Left cardiac atrium (tissue), 4 donors: ENCODE results near the gene SAXO2. TPM values are rescaled to one million over a fixed set of nuclear protein-coding genes. Genes with fewer than 3 reads are reported as not detected.
A peak's percentile ranks its signal among the peaks of the same experiment; 100 is the strongest.
"Not testable (repeated sequence)": the region's sequence is repeated elsewhere in the genome, so short reads cannot be mapped to it uniquely, and the experiment has no call there.

Source experiments
- ATAC-seq, 2 donors: fragments of 200-7000 bp; cut with Tn5 transposase; one replicate each; pipeline ENCODE4 v1.9.1; 2020; ENCODE audit warnings: mild to moderate bottlenecking in 2 of 2, moderate library complexity in 2 of 2
- DNase-seq: peaks from one replicate; pipeline ENCODE4 v3.0.0-alpha.2; 2020
- intact Hi-C, 2 donors: fragments of 100-400 bp; cut with DNase I; formaldehyde crosslinking; loops; one replicate each; pipeline versions ENCODE4 v1.14.1 to v1.15.1; 2022 to 2023
- long read RNA-seq: library from polyadenylated mRNA; unstranded; transcript quantifications from one replicate; pipeline ENCODE4 v2.0.0, GENCODE V29; 2021
- total RNA-seq, 2 donors: library from RNA; stranded (reverse); fragmentation: NEBNext Ultra II Directional; extraction: Animal tissue kit (Norgen Biotek cat#: 25700); gene quantifications; one replicate each; pipeline ENCODE4 v1.2.1, GENCODE V29; 2021
- donor health status: DM: no; HTN: yes; CAD: no.
- donor health status: DM: no; HTN: yes; CAD: no; lungs with severe emphysema.
- donor health status: DM: yes; HTN: yes; CAD: no.
- donor health status: Dilated cardiomyopathy.

The SAXO2 gene, protein sequence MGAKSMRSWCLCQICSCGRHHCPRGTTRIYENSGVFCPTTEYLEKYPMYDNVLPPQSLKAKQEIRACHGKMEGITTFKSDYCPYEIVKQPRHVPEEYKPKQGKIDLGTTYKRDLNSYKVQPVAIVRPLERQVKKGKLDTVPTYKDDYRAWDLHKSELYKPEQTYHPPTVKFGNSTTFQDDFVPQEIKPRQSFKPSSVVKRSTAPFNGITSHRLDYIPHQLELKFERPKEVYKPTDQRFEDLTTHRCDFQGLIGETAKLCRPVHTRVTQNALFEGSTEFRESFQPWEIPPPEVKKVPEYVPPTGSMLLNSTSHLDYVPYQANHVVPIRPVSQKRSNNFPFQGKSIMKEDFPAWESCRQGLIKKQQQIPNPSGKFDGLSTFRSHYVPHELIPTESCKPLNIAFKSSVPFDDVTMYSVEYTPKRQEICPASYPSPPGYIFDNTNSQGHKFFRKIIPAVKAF
- total RNA-seq = 1 to 10 TPM; 2.7 to 3.1 TPM
- long read RNA-seq, partial matches to known transcripts = 0 of 2 reads
- long read RNA-seq, other reads (novel, unspliced or antisense) = 2 of 2 reads

DNA sequence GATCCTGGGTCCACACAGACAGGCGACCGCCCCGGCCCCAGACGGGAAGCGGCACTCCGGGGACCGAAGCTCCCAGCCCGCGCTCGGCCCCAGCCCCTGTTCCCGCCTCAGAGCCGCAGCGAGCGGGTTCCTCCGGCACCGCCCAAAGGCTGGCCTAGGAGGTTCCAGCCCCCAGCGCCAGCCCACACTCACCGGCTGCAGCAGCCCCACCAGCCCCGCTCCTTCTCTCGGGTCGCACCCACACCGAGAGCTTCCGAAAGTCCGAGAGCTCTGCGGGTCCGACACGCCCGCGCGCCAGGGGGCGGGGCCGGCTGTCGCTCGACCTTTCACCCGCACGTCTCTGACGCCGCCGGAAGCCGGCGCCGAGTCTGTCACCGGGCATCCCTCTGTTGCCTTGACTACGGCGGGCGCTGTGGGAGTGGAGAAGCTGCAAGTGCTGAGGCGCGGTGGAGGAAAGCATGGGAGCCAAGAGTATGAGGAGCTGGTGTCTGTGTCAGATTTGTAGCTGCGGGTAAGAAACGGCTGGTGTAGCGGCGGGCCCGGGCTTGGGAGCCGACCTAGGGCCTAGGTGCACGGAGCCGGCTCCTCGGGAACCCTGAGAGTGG is at the start of gene SAXO2, which contains the start of gene EFL1:
Gene SAXO2, plus strand, starts transcription at position 397 of the 605 bp plus-strand sequence. Its CDS starts 62 bp downstream, at position 459.
Gene EFL1, minus strand, starts transcription at position 313 of the 605 bp plus-strand sequence. CDS start 956 bp downstream, outside the sequence.
- intact Hi-C loops = no loop called here
- peak; percentile 93 for DNase-seq
- ATAC-seq = peak; percentile 97 to 99

DNA sequence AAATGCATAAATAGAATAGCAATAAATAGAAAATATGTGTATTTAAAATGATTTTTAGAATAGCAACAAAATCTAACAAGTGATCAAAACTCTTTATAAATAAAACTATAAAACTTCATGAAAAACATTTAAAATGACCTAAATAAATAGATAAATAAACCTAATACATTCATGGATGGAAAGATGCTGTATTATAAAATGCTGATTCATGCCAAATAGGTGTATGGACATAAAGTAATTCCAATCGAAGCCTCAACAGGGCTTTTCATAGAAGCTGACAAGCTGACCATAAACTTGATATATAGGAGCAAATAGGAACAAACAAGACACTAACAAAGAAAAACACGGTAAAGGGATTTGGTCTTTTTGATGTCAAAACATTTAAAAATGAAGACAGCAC is 46.5 kb upstream of the SAXO2 start:
- DNase-seq, intact Hi-C loops, ATAC-seq: not testable (repeated sequence)

DNA sequence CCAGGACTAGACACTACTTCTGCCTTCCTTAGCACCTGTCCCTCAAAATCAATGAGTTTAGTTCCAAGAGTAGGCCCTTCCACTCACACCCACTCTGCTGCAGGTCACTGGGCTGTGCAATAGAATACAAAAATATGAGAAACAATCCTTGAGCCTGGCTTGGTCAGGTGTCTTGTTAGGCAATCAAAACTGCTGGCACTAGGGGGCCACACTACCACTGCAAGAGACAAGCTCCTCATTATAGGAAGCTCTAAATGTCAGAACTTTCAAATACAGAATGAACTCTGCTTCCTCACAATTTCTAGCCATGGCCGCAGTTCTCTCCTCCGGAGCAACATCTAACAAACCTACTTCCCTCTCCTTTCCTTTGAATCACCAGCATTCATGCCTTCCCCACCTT is 41.1 kb upstream of the SAXO2 start:
- peak in 1 of 2 donors; percentile 15 for ATAC-seq
- intact Hi-C loops, DNase-seq: not testable (repeated sequence)

DNA sequence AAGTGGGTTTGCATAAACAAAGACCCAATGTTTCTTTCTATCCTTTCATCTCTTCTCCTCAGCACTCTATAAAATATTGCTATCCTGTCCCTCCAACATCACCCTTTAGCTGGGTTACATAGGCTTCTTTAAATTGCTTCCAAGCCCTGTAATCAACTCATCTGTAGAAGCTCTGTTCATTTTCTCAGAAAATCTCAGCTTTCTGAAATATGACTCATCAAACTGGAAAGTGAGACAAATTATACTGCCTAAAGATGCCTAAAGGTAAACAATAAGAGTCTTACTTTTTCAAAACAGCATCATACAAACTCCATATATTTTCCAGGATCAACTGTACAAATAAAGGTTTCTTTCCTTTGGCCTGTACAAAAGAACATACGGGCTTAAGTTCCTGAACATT is 33.9 kb upstream of the SAXO2 start:
- intact Hi-C loops = no loop called here
- ATAC-seq = no peak
- DNase-seq = no peak

DNA sequence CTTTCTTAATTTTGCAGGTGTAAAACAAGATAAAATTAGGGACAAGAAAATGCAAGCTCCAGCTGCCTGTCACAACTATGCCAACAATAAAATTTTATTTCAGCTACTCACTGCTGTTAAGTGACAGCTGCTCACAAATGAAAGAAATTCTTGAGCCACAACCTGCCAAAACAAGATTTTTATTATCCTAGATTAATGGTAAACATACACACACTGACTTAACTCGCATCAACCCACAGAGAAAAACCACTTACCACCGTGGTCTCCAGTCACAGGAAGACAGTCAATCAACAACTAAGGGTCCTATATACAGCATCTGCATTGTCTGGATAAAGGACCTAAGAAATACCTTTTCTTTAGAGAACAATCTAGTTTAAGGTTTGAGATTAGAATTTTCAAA is 31.4 kb upstream of the SAXO2 start:
- intact Hi-C loops = no loop called here
- ATAC-seq = no peak

DNA sequence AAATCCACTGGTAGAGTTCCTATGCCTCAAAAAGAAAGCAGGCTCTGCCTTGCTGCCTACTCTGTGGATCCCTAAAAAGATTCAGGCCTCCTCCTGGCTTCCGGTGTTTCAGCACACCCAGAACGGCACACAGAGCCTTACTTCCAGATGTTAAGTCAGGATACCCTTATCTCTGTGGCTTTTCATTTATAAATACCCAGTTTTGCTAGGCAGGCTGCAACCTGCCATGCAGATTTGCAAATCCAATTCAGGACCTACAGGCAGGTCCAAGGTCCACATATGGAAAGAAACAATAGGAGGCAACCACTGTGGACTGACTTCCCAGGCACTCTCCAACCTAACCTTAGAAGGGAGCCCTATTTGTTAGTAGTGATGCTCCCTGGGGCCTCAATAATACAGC is 30.8 kb upstream of the SAXO2 start:
- DNase-seq = no peak
- intact Hi-C loops = no loop called here
- ATAC-seq = no peak

More for the DNA sequence above, 31.4 kb upstream of the SAXO2 start:
- no peak for DNase-seq

DNA sequence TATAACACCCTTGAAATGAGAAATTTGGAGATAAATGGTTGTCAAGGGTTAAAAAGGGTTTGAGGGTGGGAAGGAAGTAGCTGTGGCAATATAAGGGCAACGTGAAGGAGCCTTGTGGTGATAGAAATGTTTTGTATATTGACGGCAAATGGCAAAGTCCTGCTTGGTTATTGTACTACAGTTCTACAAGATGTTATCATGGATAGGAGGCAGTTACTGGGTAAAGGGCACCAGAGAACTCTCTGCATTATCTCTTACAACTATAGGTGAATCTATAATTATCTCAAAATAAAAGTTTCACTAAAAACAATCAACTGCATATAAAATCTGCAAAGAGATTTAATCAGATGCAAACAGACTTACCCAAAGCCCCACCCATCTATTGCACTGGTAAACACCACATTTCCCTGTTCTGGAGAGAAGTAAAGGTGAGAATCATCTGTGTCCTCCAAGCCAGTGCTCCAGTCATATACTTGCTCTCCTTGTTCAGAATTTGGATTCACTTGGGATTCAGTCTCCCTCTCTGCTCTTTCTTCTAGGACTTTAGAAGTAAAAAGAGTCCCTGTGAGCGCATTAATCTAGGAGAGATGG is 24.6 kb upstream of the SAXO2 start:
- intact Hi-C loops, DNase-seq, ATAC-seq: not testable (repeated sequence)

DNA sequence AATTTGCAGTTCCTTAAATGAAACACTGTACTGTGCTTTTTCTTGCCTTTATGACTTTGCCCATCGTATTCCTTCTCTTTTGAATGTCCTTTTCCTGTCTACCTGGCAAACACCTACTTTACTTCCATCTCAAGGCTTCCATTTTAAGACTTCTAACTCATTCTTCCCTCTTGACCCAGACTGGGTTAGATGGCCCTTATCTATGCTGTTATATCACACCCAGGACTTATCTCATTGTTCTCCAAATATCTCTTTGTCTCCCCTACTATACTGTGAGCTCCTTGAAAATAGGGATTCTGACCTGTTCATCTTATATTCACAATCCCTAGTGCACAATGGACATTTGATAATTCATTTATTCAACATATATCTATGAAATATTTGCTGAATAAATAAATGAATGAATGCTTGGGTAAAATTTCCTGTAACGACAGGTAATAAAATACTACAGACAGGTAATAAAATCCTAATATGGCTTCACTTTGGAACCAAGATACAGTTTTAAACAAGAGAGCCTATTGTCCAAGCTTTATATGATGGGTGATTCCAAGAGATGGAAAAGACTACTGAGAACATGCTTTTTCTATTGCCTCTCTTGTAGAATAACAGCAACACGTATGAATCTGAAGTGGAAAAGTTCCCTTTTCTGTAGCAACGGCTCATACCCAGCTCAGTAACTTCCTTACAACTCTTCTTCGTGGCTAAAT is 22.8 kb upstream of the SAXO2 start:
- ATAC-seq (no peak), DNase-seq (no peak)
- intact Hi-C loops = no loop called here

DNA sequence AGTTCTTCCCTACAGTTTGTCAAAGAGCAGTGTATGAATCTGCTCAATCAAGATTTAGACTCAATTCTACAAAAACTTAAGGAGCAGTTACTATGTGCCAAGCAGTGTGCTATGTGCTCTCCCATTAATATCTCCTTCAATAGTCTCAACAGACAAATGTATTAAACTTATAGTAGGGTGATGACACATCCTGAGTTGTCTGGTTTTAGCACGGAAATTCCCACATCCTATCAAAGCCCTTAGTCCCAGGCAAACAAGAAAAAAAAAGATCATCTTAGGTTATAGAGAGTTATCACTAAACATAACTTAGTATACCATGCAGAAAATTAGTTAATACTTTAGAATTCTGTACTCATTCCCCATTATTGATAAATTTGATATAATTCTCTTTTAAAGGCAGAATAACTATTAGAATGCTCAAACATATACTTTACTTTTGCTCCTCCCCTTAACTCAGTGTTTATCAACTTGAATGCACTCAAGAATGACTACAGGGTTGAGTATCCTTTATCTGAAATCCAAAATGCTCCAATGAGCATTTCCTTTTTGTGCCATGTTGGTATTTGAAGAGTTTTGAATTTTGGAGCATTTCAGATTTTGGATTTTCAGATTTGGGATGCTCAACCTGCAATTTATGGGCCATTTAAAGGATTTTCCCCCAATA is 20.6 kb upstream of the SAXO2 start:
- ATAC-seq, DNase-seq, intact Hi-C loops: not testable (repeated sequence)

DNA sequence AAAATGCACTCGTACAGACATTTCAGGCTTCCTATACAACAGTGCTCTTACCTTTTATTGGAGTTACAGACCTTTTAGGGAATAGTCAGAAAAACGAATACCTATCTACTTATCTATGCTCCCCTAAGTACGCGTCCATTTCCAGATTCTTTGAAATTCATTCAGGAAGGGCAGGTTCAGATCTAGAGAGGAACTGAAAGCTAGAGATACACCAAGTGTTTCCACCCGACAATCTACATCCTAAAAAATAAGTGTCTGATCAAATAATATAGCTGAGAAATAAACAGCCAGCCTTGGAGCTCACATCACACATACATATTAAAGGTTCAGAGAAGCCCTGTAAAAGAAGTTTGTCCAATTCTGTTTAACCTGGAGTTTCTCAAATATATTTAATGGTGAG is 19.0 kb upstream of the SAXO2 start:
- intact Hi-C loops, ATAC-seq, DNase-seq: not testable (repeated sequence)

DNA sequence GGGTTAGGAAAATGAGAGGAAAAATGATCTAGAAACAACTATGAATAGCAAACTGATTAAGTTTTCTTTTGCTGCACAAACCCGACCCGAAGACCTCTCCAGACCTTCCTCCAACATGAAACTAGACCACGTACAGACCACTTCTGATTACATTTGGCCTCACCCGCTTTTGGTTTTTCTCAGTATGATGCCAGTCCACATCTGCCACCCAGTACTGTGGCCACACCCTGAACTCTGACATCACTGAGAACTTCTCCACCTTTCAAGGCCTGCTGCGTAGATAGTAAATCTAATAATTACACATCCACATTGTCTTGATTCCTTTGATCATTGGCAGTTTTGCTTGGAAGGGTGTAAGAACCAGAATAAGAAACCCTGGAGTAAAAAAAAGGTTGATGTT is 16.7 kb upstream of the SAXO2 start:
- DNase-seq, ATAC-seq, intact Hi-C loops: not testable (repeated sequence)

DNA sequence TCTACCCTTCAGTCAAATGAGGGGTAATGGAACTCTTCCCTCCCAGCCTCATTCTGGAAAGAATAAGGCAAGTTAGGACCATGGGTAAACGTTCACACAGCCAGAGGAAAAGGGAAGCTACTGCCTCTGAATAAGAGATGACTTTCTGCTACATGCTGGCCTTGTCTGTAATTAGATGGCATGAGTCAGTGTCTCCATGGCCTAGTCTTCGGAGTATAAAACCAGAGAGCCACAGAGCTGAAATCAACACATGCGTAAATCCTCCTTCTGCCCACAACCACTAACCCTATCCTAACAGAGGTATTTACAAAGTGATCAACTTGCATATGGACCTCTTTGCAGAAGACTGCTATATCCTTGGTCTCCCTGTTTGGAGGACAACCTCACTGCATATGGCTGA is 14.4 kb upstream of the SAXO2 start:
- intact Hi-C loops, ATAC-seq, DNase-seq: not testable (repeated sequence)

DNA sequence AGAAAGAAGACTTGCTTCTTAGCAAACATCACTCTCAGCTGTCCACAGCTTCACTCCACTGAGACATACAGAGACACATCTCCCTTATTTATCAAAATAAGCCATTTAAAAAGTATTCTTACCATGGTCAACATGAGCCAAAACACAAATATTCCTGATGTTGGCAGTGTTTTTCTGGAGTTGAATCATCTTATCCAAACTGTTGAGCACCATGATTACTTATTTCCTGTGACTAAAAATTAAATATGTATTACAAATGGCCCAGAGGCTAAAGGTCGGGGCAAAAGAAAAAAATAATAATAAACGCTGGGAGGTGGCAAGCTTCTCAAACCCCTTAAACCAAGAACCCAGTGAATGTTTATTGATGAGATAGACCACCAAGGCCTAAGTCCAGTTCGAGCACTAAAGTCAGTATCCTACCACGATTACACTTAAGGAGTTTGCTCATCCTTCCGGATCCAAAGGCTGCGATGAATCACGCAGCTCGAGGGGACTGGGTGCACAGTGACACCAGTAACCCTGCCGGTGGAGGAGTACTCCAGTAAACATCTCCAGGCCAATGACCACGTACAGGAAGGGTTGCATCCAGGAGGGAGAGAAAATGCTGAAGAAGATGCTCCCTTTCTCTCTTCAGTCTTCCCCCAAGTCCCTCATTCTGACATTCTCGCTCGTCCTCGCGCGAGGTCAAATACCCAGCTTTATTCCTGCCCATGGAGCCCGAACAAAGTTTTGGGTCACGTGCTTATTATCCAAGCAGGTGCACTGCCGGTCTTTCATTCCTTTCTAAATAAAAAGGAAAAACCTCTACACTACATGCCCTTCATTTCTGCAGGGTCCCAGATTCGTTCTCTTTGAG is 824 bp upstream of the SAXO2 start:
- DNase-seq = peak; percentile 31
- intact Hi-C loops = not testable (repeated sequence)
- ATAC-seq = peak; percentile 24 to 67

DNA sequence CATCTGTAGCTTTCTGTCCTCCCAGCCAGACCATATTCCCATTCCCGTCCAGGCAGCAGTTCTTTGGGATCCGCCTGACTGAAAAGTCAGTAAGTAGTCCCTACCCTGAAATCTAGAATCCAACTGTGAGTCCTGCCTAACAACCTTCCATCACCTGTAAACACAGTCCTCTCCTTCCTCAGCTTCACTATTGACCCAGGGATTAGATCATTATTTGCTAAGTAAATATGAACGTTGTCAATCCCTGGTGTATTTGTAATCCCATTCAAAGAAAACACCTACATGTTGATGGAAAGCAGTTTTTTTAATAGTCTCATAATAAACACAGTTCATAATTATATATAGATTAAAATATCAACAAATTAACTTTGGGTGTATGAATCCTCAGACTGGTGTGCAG is 732 bp downstream of the SAXO2 start:
- intact Hi-C loops = no loop called here
- ATAC-seq (no peak), DNase-seq (no peak)

DNA sequence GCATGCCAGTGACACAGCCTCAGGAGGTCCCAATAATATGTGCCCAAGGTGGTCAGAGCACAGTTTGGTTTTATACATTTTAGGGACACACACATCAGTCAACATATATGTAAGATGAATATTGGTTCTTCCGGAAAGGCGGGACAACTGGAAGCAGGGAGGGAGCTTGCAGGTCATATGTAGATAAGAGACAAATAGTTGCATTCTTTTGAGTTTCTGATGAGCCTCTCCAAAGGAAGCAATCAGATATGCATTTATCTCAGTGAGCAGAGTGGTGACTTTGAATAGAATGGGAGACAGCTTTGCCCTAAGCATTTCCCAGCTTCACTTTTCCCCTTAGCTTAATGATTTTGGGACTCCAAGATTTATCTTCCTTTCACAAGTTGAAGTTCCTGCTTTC is 4.5 kb downstream of the SAXO2 start:
- DNase-seq, ATAC-seq, intact Hi-C loops: not testable (repeated sequence)

DNA sequence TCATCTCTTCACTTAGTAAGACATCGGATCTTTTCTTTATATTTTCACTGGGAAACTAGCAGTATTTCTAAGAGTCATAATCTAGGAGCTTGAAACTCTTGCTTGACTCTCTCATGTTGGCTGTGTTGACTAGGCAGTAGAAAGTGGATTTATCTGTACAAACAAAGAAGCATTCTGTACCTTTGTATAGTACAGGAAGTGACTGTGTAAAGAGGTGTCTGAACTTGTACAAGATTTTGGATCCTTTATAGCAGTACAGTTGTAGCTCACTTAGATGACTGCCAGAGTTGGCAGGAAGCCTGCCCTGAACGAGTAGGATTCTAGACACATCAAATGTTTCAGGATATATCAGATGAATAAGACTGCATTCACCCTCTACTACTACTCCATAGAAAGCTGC is 5.8 kb downstream of the SAXO2 start:
- intact Hi-C loops, ATAC-seq, DNase-seq: not testable (repeated sequence)

DNA sequence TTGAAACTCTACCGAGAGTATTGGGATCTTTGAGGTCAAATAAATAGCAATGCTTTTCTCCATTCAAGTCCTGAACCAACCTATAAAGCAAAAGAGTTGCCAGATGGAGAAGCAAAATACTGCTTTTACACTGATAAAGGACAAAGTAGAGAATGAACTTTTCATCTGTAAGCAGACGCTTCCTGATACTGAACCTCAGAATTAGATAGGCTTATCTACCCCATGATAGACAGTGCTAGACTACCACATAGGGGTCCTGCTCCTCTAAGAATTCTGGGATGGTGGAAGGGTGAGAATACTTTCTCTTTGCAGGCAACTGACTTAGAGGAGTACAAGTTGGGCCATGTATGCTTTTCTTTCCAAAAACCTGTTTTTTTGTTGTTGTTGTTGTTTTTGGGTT is 9.5 kb downstream of the SAXO2 start:
- no peak for ATAC-seq
- intact Hi-C loops = no loop called here
- DNase-seq = no peak

DNA sequence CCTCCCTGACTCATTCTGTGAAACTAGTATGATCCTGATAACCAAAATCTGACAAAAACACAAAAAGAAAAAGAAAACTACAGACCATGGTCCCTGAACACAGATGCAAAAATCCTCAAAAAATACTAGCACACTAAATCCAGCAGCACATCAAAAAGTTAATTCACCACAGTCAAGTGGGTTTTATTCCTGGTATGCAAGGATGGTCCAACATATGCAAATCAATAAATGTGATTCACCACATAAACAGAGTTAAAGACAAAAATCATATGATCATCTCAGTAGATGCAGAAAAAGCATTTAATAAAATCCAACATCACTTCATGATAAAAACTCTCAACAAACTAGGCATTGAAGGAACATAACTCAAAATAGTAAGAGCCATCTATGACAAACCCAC is 12.8 kb downstream of the SAXO2 start:
- intact Hi-C loops = no loop called here
- DNase-seq = no peak
- ATAC-seq = no peak
